Measurements from ENCODE around the gene KRTAP1-3. TPM values are rescaled to one million over a fixed set of nuclear protein-coding genes. Genes with fewer than 3 reads are reported as not detected.

The KRTAP1-3 gene
- total RNA-seq, 4 donors from 2014 or later = not detected

- DNase-seq (ENCODE audit: low spot score) = no peak
- no peak for ATAC-seq (ENCODE audit: low FRiP score)
- TF ChIP-seq CTCF (IDR thresholded peaks at IDR 0.05) = no peak
Observed at GRCh38 chr17:41019415-41019814, 15.3 kb downstream of the KRTAP1-3 start.

- no peak for DNase-seq (ENCODE audit: low spot score)
- no peak for TF ChIP-seq CTCF (IDR thresholded peaks at IDR 0.05)
- ATAC-seq (ENCODE audit: low FRiP score) = no peak
Observed at GRCh38 chr17:41018541-41018940, 16.1 kb downstream of the KRTAP1-3 start.

GRCh38 chr17:41016578-41017215, 18.0 kb downstream of the KRTAP1-3 start:
- TF ChIP-seq CTCF (IDR thresholded peaks at IDR 0.05) = no peak
- DNase-seq (ENCODE audit: low spot score) (no peak), ATAC-seq (ENCODE audit: low FRiP score) (no peak)

- DNase-seq (ENCODE audit: low spot score) (no peak), ATAC-seq (ENCODE audit: low FRiP score) (no peak)
- TF ChIP-seq CTCF (IDR thresholded peaks at IDR 0.05) = no peak
Observed at GRCh38 chr17:41015454-41015853, 19.2 kb downstream of the KRTAP1-3 start.

GRCh38 chr17:41013606-41014005, 21.1 kb downstream of the KRTAP1-3 start:
- no peak for TF ChIP-seq CTCF (IDR thresholded peaks at IDR 0.05)
- DNase-seq (ENCODE audit: low spot score) = no peak
- no peak for ATAC-seq (ENCODE audit: low FRiP score)

- TF ChIP-seq CTCF (IDR thresholded peaks at IDR 0.05) = no peak
- DNase-seq (ENCODE audit: low spot score) (no peak), ATAC-seq (ENCODE audit: low FRiP score) (no peak)
Observed at GRCh38 chr17:41013181-41013580, 21.5 kb downstream of the KRTAP1-3 start.

- no peak for TF ChIP-seq CTCF (IDR thresholded peaks at IDR 0.05)
- DNase-seq (ENCODE audit: low spot score) (no peak), ATAC-seq (ENCODE audit: low FRiP score) (no peak)
Observed at GRCh38 chr17:41012326-41013120, 22.2 kb downstream of the KRTAP1-3 start.
